IMR-90 (cell line): ENCODE measurements around the gene UBE2C. TPM values are rescaled to one million over a fixed set of nuclear protein-coding genes. Genes with fewer than 3 reads are reported as not detected.

Experiments used
- ATAC-seq: fragments of 200-7000 bp; cut with Tn5 transposase; 2 replicates; pipeline ENCODE4 v1.9.1; 2020; ENCODE audit warnings: low read depth, mild to moderate bottlenecking, moderate library complexity
- BruUV-seq: library from RNA; stranded (reverse); fragments of 400-500 nt; replicated peaks from 2 replicates; lab custom pipeline; 2021; lab: Mats Ljungman, UMichigan
- CTCF ChIA-PET: fragments of 300-600 bp; formaldehyde crosslinking; extraction: SDS; loops from one replicate; lab custom pipeline; 2021; ENCODE audit warnings: antibody characterized with exemption; lab: Yijun Ruan, JAX
- POLR2A ChIA-PET: fragments of 300-600 bp; sonication (Branson Sonifier 250); formaldehyde crosslinking; loops from one replicate; lab custom pipeline; 2022; ENCODE audit warnings: antibody characterized with exemption; ENCODE audit not compliant: unreplicated experiment; lab: Charles Lee
- DNase-seq: peaks from one replicate; pipeline ENCODE4 v3.0.0; 2013
- H2AFZ ChIP-seq: replicated peaks from 2 replicates; pipeline ENCODE3; 2013; ENCODE audit warnings: low read length, mild to moderate bottlenecking; ENCODE audit not compliant: poor library complexity
- H2AK5ac ChIP-seq: 2 replicates; pipeline ENCODE4 v1.6.1; 2013; ENCODE audit warnings: low read depth, low read length, inconsistent platforms
- H2AK9ac ChIP-seq: replicated peaks from 2 replicates; pipeline ENCODE3; 2013; ENCODE audit warnings: mild to moderate bottlenecking, low read depth, low read length, moderate library complexity; ENCODE audit not compliant: poor library complexity
- H2BK120ac ChIP-seq: 2 replicates; pipeline ENCODE4 v1.6.1; 2013; ENCODE audit warnings: low read depth, low read length, inconsistent platforms
- H2BK15ac ChIP-seq: 3 replicates; pipeline ENCODE4 v1.6.1; 2013; ENCODE audit warnings: low read depth, low read length, inconsistent platforms
- H2BK20ac ChIP-seq: 2 replicates; pipeline ENCODE4 v1.6.1; 2013; ENCODE audit warnings: low read depth, mild to moderate bottlenecking, inconsistent platforms, low read length, moderate library complexity
- H2BK5ac ChIP-seq: 2 replicates; pipeline ENCODE4 v1.6.1; 2013; ENCODE audit warnings: mild to moderate bottlenecking, low read depth, low read length, inconsistent platforms; ENCODE audit not compliant: poor library complexity, severe bottlenecking
- H3K14ac ChIP-seq: replicated peaks from 2 replicates; pipeline ENCODE4 v1.6.1; 2013; ENCODE audit warnings: low read depth, low read length, inconsistent platforms
- H3K18ac ChIP-seq: 2 replicates; pipeline ENCODE4 v1.6.1; 2013; ENCODE audit warnings: low read depth, low read length, control low read depth
- H3K23ac ChIP-seq: 2 replicates; pipeline ENCODE4 v1.6.1; 2013; ENCODE audit warnings: low read depth, low read length, inconsistent platforms
- H3K27ac ChIP-seq: 2 replicates; pipeline ENCODE4 v1.5.1; 2013; ENCODE audit warnings: mild to moderate bottlenecking, control low read depth, low read length; ENCODE audit not compliant: insufficient read depth
- H3K27me3 ChIP-seq: 2 replicates; pipeline ENCODE4 v1.6.1; 2013; ENCODE audit warnings: low read length; ENCODE audit not compliant: control insufficient read depth, insufficient read depth
- H3K36me3 ChIP-seq: 2 replicates; pipeline ENCODE4 v1.6.1; 2013; ENCODE audit warnings: low read length, mixed read lengths; ENCODE audit not compliant: control insufficient read depth, insufficient read depth
- H3K4ac ChIP-seq: 2 replicates; pipeline ENCODE4 v1.6.1; 2013; ENCODE audit warnings: low read depth, low read length, inconsistent platforms
- H3K4me1 ChIP-seq: 2 replicates; pipeline ENCODE4 v1.6.1; 2013; ENCODE audit warnings: low read length, mixed read lengths; ENCODE audit not compliant: control insufficient read depth, insufficient read depth
- H3K4me2 ChIP-seq: 2 replicates; pipeline ENCODE4 v1.6.1; 2013; ENCODE audit warnings: low read depth, mild to moderate bottlenecking, control low read depth, low read length, moderate library complexity
- H3K4me3 ChIP-seq: 2 replicates; pipeline ENCODE4 v1.5.1; 2013; ENCODE audit warnings: low read depth, mild to moderate bottlenecking, control low read depth, low read length, moderate library complexity; ENCODE audit not compliant: insufficient read depth
- H3K56ac ChIP-seq: 2 replicates; pipeline ENCODE4 v1.6.1; 2013; ENCODE audit warnings: low read length, inconsistent platforms; ENCODE audit not compliant: insufficient read depth; ENCODE audit errors: extremely low read depth
- H3K79me1 ChIP-seq, 2 experiments: 2 replicates each; pipeline ENCODE4 v1.6.1; 2013; ENCODE audit warnings: low read length in 2 of 2, inconsistent platforms in 1 of 2, low read depth in 1 of 2
- H3K9ac ChIP-seq: 2 replicates; pipeline ENCODE4 v1.6.1; 2013; ENCODE audit warnings: low read depth, low read length, control low read depth
- H3K9me1 ChIP-seq: 2 replicates; pipeline ENCODE4 v1.6.1; 2013; ENCODE audit warnings: low read length, inconsistent platforms; ENCODE audit not compliant: insufficient read depth
- H3K9me3 ChIP-seq: 2 replicates; pipeline ENCODE4 v1.6.1; 2013; ENCODE audit warnings: low read length; ENCODE audit not compliant: control insufficient read depth, insufficient read depth
- H4K20me1 ChIP-seq: 2 replicates; pipeline ENCODE4 v1.6.1; 2013; ENCODE audit warnings: low read length, inconsistent platforms; ENCODE audit not compliant: insufficient read depth
- H4K5ac ChIP-seq: 2 replicates; pipeline ENCODE4 v1.6.1; 2013; ENCODE audit warnings: mild to moderate bottlenecking, low read depth, low read length, control low read depth
- H4K8ac ChIP-seq, 2 experiments: 2 replicates each; pipeline ENCODE4 v1.6.1; 2013; ENCODE audit warnings: low read depth in 2 of 2, low read length in 2 of 2, control low read depth in 1 of 2, inconsistent platforms in 1 of 2
- H4K91ac ChIP-seq: 2 replicates; pipeline ENCODE4 v1.6.1; 2013; ENCODE audit warnings: low read depth, low read length, inconsistent platforms; ENCODE audit not compliant: insufficient read depth
- BHLHE40 ChIP-seq: fragments of 150-350 bp; IDR thresholded peaks from 2 replicates; pipeline ENCODE4 v1.6.1; 2016; ENCODE audit warnings: mild to moderate bottlenecking, low read depth, low read length
- CEBPB ChIP-seq: IDR thresholded peaks from 2 replicates; pipeline ENCODE4 v1.6.1; 2012; ENCODE audit warnings: low read depth, low read length, improper control_type of control experiment
- CHD1 ChIP-seq: IDR thresholded peaks from 2 replicates; pipeline ENCODE4 v1.6.1; 2012; ENCODE audit warnings: low read depth, low read length, improper control_type of control experiment
- MAFK ChIP-seq: IDR thresholded peaks from 2 replicates; pipeline ENCODE4 v1.6.1; 2012; ENCODE audit warnings: low read depth, low read length, improper control_type of control experiment
- MAZ ChIP-seq: IDR thresholded peaks from 2 replicates; pipeline ENCODE4 v1.6.1; 2012; ENCODE audit warnings: low read depth, mild to moderate bottlenecking, low read length, improper control_type of control experiment, moderate library complexity, borderline replicate concordance
- MXI1 ChIP-seq: IDR thresholded peaks from 2 replicates; pipeline ENCODE4 v1.6.1; 2012; ENCODE audit warnings: low read depth, mild to moderate bottlenecking, low read length, moderate library complexity, borderline replicate concordance
- NFE2L2 ChIP-seq: fragments of 150-350 bp; IDR thresholded peaks from 2 replicates; pipeline ENCODE4 v1.6.1; 2016; ENCODE audit warnings: low read depth, mild to moderate bottlenecking, low read length
- POLR2A ChIP-seq: IDR thresholded peaks from 2 replicates; pipeline ENCODE4 v1.6.1; 2012; ENCODE audit warnings: mild to moderate bottlenecking, low read depth, low read length
- RAD21 ChIP-seq: IDR thresholded peaks from 2 replicates; pipeline ENCODE4 v1.6.1; 2012; ENCODE audit warnings: low read length, improper control_type of control experiment
- RCOR1 ChIP-seq: IDR thresholded peaks from 2 replicates; pipeline ENCODE4 v1.6.1; 2012; ENCODE audit warnings: mild to moderate bottlenecking, low read length, improper control_type of control experiment; ENCODE audit not compliant: insufficient replicate concordance
- RFX5 ChIP-seq: IDR thresholded peaks from 2 replicates; pipeline ENCODE4 v1.8.0; 2012; ENCODE audit warnings: low read depth, mild to moderate bottlenecking, low read length, moderate library complexity
- WGBS, 2 experiments: methylation state at CpG; one replicate each; pipeline versions ENCODE4 v1.1.5 to v1.1.7; 2013; ENCODE audit warnings: missing lambda C conversion rate in 2 of 2; ENCODE audit not compliant: insufficient read length in 1 of 2; ENCODE audit errors: extremely low coverage in 2 of 2; 5-methylcytosine and 5-hydroxymethylcytosine counted together
- dilution Hi-C: fragments of 300-500 bp; cut with HindIII; formaldehyde crosslinking; loops from one replicate; pipeline ENCODE4 v1.14.3; 2018; ENCODE audit warnings: low sequenced_read_pairs; ENCODE audit not compliant: unreplicated experiment
- in situ Hi-C: fragments of 300-500 bp; cut with MboI; formaldehyde crosslinking; loops from 3 replicates; pipeline ENCODE4 v1.14.3; 2019; ENCODE audit warnings: low sequenced_read_pairs, inconsistent platforms, mixed read lengths
- intact Hi-C: fragments of 100-400 bp; cut with micrococcal nuclease; formaldehyde crosslinking; loops from 2 replicates; pipeline ENCODE4 v1.10.0; 2022
- polyA plus RNA-seq, 3 experiments: library from polyadenylated mRNA; depleted of rRNA; stranded (reverse); fragments of >200 nt; gene quantifications; 2 replicates each; pipeline ENCODE4 v1.2.3, GENCODE V29; 2012; ENCODE audit warnings: low replicate concordance in 1 of 3
- total RNA-seq: library from RNA; depleted of rRNA; stranded (reverse); fragments of >200 nt; gene quantifications from 2 replicates; pipeline ENCODE4 v1.2.3, GENCODE V29; 2012
- TF ChIP-seq, protein P1 (sequence below): fragments of 150-350 bp; IDR thresholded peaks from 2 replicates; pipeline ENCODE4 v1.6.1; 2017; ENCODE audit warnings: mild to moderate bottlenecking, antibody characterized with exemption, low read length, low read depth
- TF ChIP-seq, protein P2 (sequence below): fragments of 150-350 bp; IDR thresholded peaks from 2 replicates; pipeline ENCODE4 v1.6.1; 2016; ENCODE audit warnings: low read depth, mild to moderate bottlenecking, low read length, moderate library complexity, borderline replicate concordance
- TF ChIP-seq, protein P3 (sequence below): conservative IDR thresholded peaks from 2 replicates; pipeline ENCODE4 v1.5.1; 2012; ENCODE audit warnings: mild to moderate bottlenecking, low read depth, low read length, improper control_type of control experiment

The UBE2C gene
- total and polyA plus RNA-seq, 2 of the 4 experiments (the other 2 are of a cell fraction): 43.4 to 120 TPM

DNA sequence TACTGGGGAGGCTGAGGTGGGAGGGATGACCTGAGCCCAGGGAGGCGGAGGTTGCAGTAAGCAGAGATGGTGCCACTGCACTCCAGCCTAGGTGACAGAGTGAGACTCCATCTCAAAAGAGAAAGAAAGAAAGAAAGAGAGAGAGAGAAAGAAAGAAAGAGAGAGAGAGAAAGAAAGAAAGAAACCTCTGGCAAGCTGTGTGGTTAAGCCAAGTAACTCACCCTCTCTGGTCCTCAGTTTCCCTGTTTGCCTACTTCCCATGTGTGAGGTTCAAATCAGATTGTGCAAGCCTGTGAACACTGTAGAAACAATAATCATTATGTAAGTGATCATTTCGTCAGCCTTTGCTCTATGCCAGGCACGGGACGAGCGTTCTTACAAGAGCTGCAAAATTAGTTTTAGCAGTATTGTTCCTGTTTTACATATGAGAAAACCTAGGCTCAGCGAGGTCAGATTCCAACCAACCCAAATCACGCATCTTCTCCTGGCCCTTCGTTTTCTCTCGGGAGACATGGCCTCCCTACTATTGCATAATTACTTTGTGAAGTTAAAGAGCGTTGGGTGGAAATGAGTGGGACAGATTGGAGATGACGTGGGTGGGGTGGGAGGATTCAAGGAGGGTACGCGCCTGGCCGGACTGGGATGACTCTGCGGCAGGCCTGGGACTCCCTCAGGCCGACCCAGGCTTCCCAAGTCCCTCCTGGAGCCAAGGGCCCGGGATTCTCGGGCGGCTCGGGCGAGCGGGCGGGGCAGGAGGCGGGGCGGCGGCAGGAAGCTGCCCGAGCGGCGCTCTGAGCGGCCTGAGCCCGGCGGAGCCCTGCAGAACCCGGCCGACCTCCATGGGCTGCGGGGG lies 20.8 kb downstream of the UBE2C start, which contains the start of gene SNX21:
Gene SNX21, plus strand, starts transcription at position 770 of the 853 bp plus-strand sequence. CDS start 121 bp downstream, outside the sequence.
- Histone ChIP-seq H3K36me3 (peaks cover 9% of the 10 kb centered on the region), H3K27ac (peak within 1 kb of the TSS; percentile 81), H4K5ac (peak within 1 kb of the TSS; percentile 86), H3K56ac (peak within 1 kb of the TSS; percentile 85), H3K9ac (peak within 1 kb of the TSS; percentile 94), H3K4me1 (peaks cover 20% of the 10 kb centered on the region), H2AFZ (peak within 1 kb of the TSS; percentile 97), H3K27me3 (no peaks in the 10 kb centered on the region), H2BK15ac (peak within 1 kb of the TSS; percentile 25; the same call in 1 of the 3 replicates), H3K18ac (peak within 1 kb of the TSS; percentile 82), H3K14ac (peak within 1 kb of the TSS; percentile 82), H2BK120ac (peak within 1 kb of the TSS; percentile 71), H2AK9ac (peak within 1 kb of the TSS; percentile 97), H4K20me1 (no peaks in the 10 kb centered on the region), H3K9me3 (no peaks in the 10 kb centered on the region), H4K8ac (peak within 1 kb of the TSS; percentile 68 to 96), H2BK5ac (peak within 1 kb of the TSS; percentile 82), H4K91ac (peak within 1 kb of the TSS; percentile 88), H3K4me2 (peak within 1 kb of the TSS; percentile 98), H3K9me1 (peaks cover 17% of the 10 kb centered on the region), H2BK20ac (peak within 1 kb of the TSS; percentile 12; the same call in 1 of the 2 replicates), H3K79me1 (peaks cover 15 to 27% of the 10 kb centered on the region in 2 experiments), H3K4me3 (peak within 1 kb of the TSS; percentile 94), H3K4ac (peak within 1 kb of the TSS; percentile 93), H3K23ac (peak within 1 kb of the TSS; percentile 96), H2AK5ac (peak within 1 kb of the TSS; percentile 92)
- DNase-seq (peak; percentile 94), ATAC-seq (peak; percentile 91)
- in situ Hi-C loops (no loop called here), dilution Hi-C loops (no loop called here), intact Hi-C loops (loop anchor here (10.0 kb wide), 1 partner anchor 102 kb away; the partner anchor contains the start of gene PCIF1)
- ChIA-PET CTCF (no interaction called here), POLR2A (no interaction called here)
- BruUV-seq: no TSS peak
- 0% methylated on average over 11 of the region's 35 CpGs; no CpG with 5 or more reads in 1 of the 2 experiments for WGBS, 2 experiments
- TF ChIP-seq NFE2L2: no peak
- no peak for TF ChIP-seq RAD21
- TF ChIP-seq RCOR1: no peak
- peak; percentile 69; the same call in 1 of the 2 replicates for TF ChIP-seq MAZ
- no peak for TF ChIP-seq MAFK
- TF ChIP-seq, protein P1, sequence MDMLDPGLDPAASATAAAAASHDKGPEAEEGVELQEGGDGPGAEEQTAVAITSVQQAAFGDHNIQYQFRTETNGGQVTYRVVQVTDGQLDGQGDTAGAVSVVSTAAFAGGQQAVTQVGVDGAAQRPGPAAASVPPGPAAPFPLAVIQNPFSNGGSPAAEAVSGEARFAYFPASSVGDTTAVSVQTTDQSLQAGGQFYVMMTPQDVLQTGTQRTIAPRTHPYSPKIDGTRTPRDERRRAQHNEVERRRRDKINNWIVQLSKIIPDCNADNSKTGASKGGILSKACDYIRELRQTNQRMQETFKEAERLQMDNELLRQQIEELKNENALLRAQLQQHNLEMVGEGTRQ: no peak
- peak; percentile 98 for TF ChIP-seq CEBPB
- TF ChIP-seq RFX5: no peak
- TF ChIP-seq, protein P2, sequence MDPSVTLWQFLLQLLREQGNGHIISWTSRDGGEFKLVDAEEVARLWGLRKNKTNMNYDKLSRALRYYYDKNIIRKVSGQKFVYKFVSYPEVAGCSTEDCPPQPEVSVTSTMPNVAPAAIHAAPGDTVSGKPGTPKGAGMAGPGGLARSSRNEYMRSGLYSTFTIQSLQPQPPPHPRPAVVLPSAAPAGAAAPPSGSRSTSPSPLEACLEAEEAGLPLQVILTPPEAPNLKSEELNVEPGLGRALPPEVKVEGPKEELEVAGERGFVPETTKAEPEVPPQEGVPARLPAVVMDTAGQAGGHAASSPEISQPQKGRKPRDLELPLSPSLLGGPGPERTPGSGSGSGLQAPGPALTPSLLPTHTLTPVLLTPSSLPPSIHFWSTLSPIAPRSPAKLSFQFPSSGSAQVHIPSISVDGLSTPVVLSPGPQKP: no peak
- TF ChIP-seq, protein P3, sequence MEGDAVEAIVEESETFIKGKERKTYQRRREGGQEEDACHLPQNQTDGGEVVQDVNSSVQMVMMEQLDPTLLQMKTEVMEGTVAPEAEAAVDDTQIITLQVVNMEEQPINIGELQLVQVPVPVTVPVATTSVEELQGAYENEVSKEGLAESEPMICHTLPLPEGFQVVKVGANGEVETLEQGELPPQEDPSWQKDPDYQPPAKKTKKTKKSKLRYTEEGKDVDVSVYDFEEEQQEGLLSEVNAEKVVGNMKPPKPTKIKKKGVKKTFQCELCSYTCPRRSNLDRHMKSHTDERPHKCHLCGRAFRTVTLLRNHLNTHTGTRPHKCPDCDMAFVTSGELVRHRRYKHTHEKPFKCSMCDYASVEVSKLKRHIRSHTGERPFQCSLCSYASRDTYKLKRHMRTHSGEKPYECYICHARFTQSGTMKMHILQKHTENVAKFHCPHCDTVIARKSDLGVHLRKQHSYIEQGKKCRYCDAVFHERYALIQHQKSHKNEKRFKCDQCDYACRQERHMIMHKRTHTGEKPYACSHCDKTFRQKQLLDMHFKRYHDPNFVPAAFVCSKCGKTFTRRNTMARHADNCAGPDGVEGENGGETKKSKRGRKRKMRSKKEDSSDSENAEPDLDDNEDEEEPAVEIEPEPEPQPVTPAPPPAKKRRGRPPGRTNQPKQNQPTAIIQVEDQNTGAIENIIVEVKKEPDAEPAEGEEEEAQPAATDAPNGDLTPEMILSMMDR: no peak
- no peak for TF ChIP-seq MXI1
- no peak; the same call in 1 of the 2 replicates for TF ChIP-seq POLR2A
- no peak for TF ChIP-seq CHD1
- TF ChIP-seq BHLHE40: no peak
